SJSA1 (cell line): ENCODE measurements around the gene ZC3H14. TPM values are rescaled to one million over a fixed set of nuclear protein-coding genes. Genes with fewer than 3 reads are reported as not detected.

ENCODE experiments used
- DNase-seq, 2 experiments: peaks; one replicate each; pipeline ENCODE4 v3.0.0-alpha.2; 2015 to 2020; ENCODE audit warnings: low spot score in 2 of 2, low read depth in 1 of 2
- H3K27ac ChIP-seq: fragments of 250-450 bp; sonication (Bioruptor Pico); 2 replicates; pipeline ENCODE4 v1.5.1; 2020; ENCODE audit warnings: mild to moderate bottlenecking, moderate library complexity
- H3K27me3 ChIP-seq: fragments of 250-450 bp; sonication (Bioruptor Pico); replicated peaks from 2 replicates; pipeline ENCODE4 v1.5.1; 2020; ENCODE audit warnings: mild to moderate bottlenecking, moderate library complexity
- H3K36me3 ChIP-seq: fragments of 250-450 bp; sonication (Bioruptor Pico); 2 replicates; pipeline ENCODE4 v1.5.1; 2020; ENCODE audit warnings: mild to moderate bottlenecking
- H3K4me1 ChIP-seq: fragments of 250-450 bp; sonication (Bioruptor Pico); replicated peaks from 2 replicates; pipeline ENCODE4 v1.6.1; 2021; ENCODE audit warnings: mild to moderate bottlenecking
- H3K4me3 ChIP-seq: fragments of 250-450 bp; sonication (Bioruptor Pico); 2 replicates; pipeline ENCODE4 v1.5.1; 2020; ENCODE audit warnings: mild to moderate bottlenecking
- H3K9me3 ChIP-seq: fragments of 250-450 bp; sonication (Bioruptor Pico); replicated peaks from 2 replicates; pipeline ENCODE4 v1.5.1; 2020; ENCODE audit warnings: mild to moderate bottlenecking
- total RNA-seq: library from RNA; depleted of rRNA; stranded (reverse); fragments of >200 nt; shearing (Covaris generic); gene quantifications from 2 replicates; pipeline ENCODE4 v1.2.3, GENCODE V29; 2014; rRNA removed

The ZC3H14 gene
- total RNA-seq, 1 experiment from 2014 or later: 86.1 TPM

- DNase-seq: no peak
- Histone ChIP-seq H3K36me3 (no peaks in the 10 kb centered on the region), H3K27ac (0 out of 2 replicates have a peak overlapping the region, but pooled peaks have one; percentile 28), H3K9me3 (no peaks in the 10 kb centered on the region), H3K4me1 (peaks cover 12% of the 10 kb centered on the region), H3K4me3 (no peak overlapping the region), H3K27me3 (no peaks in the 10 kb centered on the region)
These were observed 68.3 kb downstream of the ZC3H14 start for GRCh38 chr14:88631091-88631490.

GRCh38 chr14:88632512-88632911 lies 69.7 kb downstream of the ZC3H14 start:
- DNase-seq: no peak
- Histone ChIP-seq H3K27me3 (no peaks in the 10 kb centered on the region), H3K4me1 (peaks cover 12% of the 10 kb centered on the region), H3K36me3 (no peaks in the 10 kb centered on the region), H3K9me3 (no peaks in the 10 kb centered on the region), H3K4me3 (no peak overlapping the region), H3K27ac (no peak overlapping the region)

- DNase-seq: no peak
- Histone ChIP-seq H3K27me3 (no peaks in the 10 kb centered on the region), H3K36me3 (no peaks in the 10 kb centered on the region), H3K4me3 (no peak overlapping the region), H3K4me1 (no peaks in the 10 kb centered on the region), H3K9me3 (no peaks in the 10 kb centered on the region), H3K27ac (no peak overlapping the region)
These were observed 76.4 kb downstream of the ZC3H14 start for GRCh38 chr14:88639221-88639620.

GRCh38 chr14:88660056-88660455 lies 97.2 kb downstream of the ZC3H14 start:
- Histone ChIP-seq H3K36me3 (no peaks in the 10 kb centered on the region), H3K27ac (no peak overlapping the region), H3K27me3 (0 out of 2 replicates have a peak, but pooled peaks cover 2% of the 10 kb centered on the region), H3K9me3 (no peaks in the 10 kb centered on the region), H3K4me3 (no peak overlapping the region), H3K4me1 (no peaks in the 10 kb centered on the region)
- no peak for DNase-seq

GRCh38 chr14:88667555-88668273 lies 104.9 kb downstream of the ZC3H14 start:
- no peaks in the 10 kb centered on the region for H3K36me3 ChIP-seq
- no peak overlapping the region for H3K27ac ChIP-seq
- no peaks in the 10 kb centered on the region for H3K4me1 ChIP-seq
- H3K9me3 ChIP-seq: no peaks in the 10 kb centered on the region
- no peaks in the 10 kb centered on the region for H3K27me3 ChIP-seq
- H3K4me3 ChIP-seq: no peak overlapping the region
- DNase-seq: peak; percentile 45 to 50

GRCh38 chr14:88668448-88669116 lies 105.7 kb downstream of the ZC3H14 start:
- Histone ChIP-seq H3K36me3 (no peaks in the 10 kb centered on the region), H3K4me1 (no peaks in the 10 kb centered on the region), H3K9me3 (no peaks in the 10 kb centered on the region), H3K27ac (no peak overlapping the region), H3K4me3 (no peak overlapping the region), H3K27me3 (no peaks in the 10 kb centered on the region)
- DNase-seq: no peak

- H3K27ac ChIP-seq: no peak overlapping the region
- no peaks in the 10 kb centered on the region for H3K27me3 ChIP-seq
- DNase-seq: no peak
- no peaks in the 10 kb centered on the region for H3K36me3 ChIP-seq
- no peaks in the 10 kb centered on the region for H3K4me1 ChIP-seq
- no peak overlapping the region for H3K4me3 ChIP-seq
- H3K9me3 ChIP-seq: no peaks in the 10 kb centered on the region
These were observed 106.5 kb downstream of the ZC3H14 start for GRCh38 chr14:88669346-88669745.

Other genes with a start within 250 kb of the ZC3H14 start
- not detected in 2 replicates for gene KCNK10, start 239.8 kb upstream of the ZC3H14 start, total RNA-seq
- gene SPATA7, start 177.4 kb upstream of the ZC3H14 start, total RNA-seq: 3.7 and 11.2 TPM in 2 replicates
- gene PTPN21, start 8.0 kb upstream of the ZC3H14 start, total RNA-seq: 8.5 and 16.1 TPM in 2 replicates
- gene EML5, start 229.9 kb downstream of the ZC3H14 start, total RNA-seq: 0.03 TPM in 1 of 2 replicates, not detected in the other